ENCODE measurements around the gene CELF1.
"Not testable (repeated sequence)": the region's sequence is repeated elsewhere in the genome, so short reads cannot be mapped to it uniquely, and the experiment has no call there.

CELF1 gene

DNA sequence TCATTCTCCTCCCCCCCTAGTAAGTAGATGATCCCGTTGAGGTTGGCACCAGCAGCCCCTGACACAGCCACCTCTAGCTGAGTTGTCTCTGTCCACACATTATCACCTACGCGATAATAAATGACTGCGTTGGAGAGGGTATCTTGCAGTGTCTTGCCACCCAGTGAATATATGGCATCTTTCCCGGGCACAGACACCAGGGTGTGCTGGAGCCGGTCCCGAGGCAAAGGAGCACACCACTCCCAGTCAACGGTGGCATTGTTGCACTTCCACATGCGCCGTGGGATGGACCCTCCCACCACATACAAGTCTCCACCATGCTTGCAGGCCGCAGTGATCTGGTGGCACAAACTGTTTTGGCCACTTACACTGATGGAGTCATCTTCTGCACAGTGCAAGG lies 20.4 kb upstream of the CELF1 start:
- DNase-seq (ENCODE audit: low read depth), result no peak

DNA sequence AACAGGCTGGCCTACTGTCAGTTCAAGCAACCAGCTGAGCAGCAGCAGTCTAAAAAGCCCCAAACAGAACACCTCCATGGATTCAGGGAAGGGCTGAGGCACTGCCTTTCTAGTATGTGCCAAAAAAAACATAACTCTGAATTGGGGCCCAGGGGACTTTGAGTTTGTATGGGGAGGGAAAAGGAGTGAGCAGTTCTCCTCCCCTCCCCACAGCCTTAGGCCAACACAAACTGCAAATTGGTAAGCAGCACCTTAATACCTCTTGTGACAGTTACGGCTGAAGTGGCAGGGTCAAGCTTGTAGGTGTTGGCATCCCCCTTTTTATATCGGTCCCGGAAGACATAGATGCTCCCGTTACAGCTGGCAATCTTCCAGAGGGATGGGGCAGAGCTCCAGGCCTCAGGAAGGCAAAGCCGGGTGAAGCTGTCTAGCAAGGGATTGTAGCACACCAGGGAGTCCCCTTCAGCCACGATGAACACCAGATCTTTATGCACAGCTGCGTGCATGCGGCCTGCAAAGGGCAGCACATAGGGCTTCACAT lies 19.9 kb upstream of the CELF1 start:
- no peak for DNase-seq (ENCODE audit: low read depth)

- no peak for DNase-seq (ENCODE audit: low read depth)
These were observed 19.0 kb upstream of the CELF1 start for GRCh38 chr11:47571895-47572294.

GRCh38 chr11:47571357-47571729 lies 18.4 kb upstream of the CELF1 start:
- no peak for DNase-seq (ENCODE audit: low read depth)

- no peak for DNase-seq (ENCODE audit: low read depth)
These were observed 17.9 kb upstream of the CELF1 start for GRCh38 chr11:47570651-47571356.

DNA sequence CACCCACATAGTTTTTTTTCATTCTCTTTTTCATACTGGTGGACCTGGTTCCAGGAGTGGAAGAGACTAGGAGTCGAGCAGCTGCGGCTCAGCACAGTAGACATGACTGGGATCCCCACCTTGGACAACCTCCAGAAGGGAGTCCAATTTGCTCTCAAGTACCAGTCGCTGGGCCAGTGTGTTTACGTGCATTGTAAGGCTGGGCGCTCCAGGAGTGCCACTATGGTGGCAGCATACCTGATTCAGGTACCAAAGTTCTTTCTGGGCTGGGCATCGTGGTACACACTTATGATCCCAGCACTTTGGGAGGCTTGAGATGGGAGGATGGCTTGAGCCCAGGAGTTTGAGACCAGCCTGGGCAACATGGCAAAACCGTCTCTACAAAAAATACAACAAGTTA lies 16.7 kb upstream of the CELF1 start:
- no peak for DNase-seq (ENCODE audit: low read depth)

- no peak for DNase-seq (ENCODE audit: low read depth)
These were observed 13.3 kb upstream of the CELF1 start for GRCh38 chr11:47566149-47566698.

- peak; percentile 44 for DNase-seq (ENCODE audit: low read depth)
These were observed 12.6 kb upstream of the CELF1 start, which contains the start of gene PTPMT1 for GRCh38 chr11:47565340-47566148. Gene PTPMT1 (plus strand): TSS chr11:47565599. CDS start chr11:47565623, 24 bp downstream.

GRCh38 chr11:47564933-47565339 lies 12.0 kb upstream of the CELF1 start:
- no peak for DNase-seq (ENCODE audit: low read depth)

- not testable (repeated sequence) for DNase-seq (ENCODE audit: low read depth)
These were observed 11.4 kb upstream of the CELF1 start for GRCh38 chr11:47564366-47564765.

DNA sequence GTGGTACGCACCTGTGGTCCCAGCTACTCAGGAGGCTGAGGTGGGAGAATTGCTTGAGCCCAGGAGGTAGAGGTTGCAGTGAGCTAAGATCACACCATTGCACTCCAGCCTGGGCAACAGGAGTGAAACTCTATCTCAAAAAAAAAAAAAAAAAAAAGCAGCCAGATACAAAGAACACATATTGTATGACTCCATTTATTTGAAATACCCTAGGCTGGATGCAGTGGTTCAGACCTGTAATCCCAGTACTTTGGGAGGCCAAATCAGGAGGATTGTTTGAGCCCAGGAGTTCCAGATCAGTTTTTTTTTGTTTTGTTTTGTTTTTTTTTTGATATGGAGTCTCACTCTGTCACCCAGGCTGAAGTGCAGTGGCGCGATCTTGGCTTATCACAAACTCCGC lies 9.5 kb upstream of the CELF1 start:
- not testable (repeated sequence) for DNase-seq (ENCODE audit: low read depth)

DNA sequence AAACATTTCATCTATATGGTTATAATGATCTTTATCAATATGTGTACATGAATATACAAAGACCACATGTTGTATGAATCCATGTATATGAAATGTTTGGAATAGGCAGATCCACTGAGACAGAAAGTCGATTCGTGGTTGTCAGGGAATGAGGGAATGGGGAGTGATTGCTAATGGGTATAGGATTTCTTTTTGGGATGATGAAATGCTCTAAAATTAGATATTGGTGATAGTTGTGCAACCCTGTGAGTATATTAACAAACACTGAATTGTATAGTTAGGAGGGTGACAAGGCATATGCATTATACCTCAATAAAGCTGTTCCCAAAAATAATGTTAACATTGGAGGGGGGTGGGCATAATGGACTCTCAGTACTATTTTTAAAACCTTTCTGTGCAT lies 7.5 kb upstream of the CELF1 start:
- no peak for DNase-seq (ENCODE audit: low read depth)

DNA sequence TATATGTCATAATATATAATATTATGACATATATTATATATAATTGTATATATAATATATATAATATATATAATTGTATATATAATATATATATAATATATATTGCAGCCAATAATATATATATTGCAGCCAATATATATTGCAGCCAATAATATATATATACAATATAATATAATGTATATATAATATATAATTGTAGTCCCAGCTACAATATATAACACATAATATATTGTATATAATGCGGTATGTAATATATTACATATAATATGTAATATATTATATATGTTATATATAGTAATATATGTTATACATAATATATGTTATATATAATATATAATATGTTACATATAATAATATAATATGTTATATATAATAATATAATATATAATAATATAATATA lies 5.8 kb upstream of the CELF1 start:
- no peak for DNase-seq (ENCODE audit: low read depth)

DNA sequence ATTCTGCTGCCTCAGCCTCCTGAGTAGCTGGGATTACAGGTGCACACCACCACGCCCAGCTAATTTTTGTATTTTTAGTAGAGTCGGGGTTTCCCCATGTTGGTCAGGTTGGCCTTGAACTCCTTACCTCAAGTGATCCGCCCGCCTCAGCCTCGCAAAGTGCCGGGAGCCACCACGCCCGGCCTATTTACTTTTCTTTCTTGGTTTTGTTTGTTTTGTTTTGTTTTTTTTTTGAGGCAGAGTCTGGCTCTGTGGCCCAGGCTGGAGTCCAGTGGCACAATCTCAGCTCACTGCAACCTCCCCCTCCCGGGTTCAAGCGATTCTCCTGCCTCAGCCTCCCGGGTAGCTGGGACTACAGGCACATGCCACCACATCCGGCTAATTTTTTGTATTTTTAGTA lies 4.1 kb upstream of the CELF1 start:
- not testable (repeated sequence) for DNase-seq (ENCODE audit: low read depth)

- DNase-seq (ENCODE audit: low read depth), result no peak
These were observed 443 bp upstream of the CELF1 start for GRCh38 chr11:47553406-47553743.

GRCh38 chr11:47552056-47552565 lies 821 bp downstream of the CELF1 start:
- DNase-seq (ENCODE audit: low read depth), result no peak

- no peak for DNase-seq (ENCODE audit: low read depth)
These were observed 1.8 kb downstream of the CELF1 start for GRCh38 chr11:47551086-47551485.

DNA sequence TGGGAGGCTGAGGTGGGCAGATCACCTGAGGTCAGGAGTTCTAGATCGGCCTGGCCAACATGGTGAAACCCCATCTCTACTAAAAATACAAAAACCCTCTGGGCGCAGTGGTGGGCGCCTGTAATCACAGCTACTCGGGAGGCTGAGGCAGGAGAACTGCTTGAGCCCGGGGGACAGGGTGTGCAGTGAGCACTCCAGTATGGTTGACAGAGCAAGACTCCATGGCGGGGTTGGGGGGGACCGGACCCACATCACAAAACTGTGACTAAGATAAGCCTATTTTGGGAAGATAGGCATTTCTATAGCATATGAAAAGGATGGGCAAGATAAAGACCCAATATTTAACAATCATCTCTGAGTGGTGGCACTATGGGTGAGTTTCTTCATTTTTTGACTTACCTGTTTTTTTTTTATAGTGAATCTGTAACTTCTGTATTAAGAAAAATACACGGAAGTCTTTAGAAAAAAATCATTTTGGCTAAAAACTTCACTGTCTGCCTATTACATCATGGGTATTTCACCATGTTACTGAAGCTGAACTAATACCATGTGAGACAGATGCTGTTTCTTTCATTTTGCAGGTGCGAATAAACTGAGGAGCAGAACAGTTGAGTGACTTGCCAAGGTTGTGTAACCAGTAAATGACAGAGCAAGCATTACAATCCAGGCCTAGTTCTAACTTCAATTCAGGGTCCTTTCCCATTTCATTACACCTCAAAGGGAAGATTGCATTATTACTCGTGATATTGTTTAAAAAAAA lies 2.5 kb downstream of the CELF1 start:
- DNase-seq (ENCODE audit: low read depth), result no peak

- DNase-seq (ENCODE audit: low read depth), result not testable (repeated sequence)
These were observed 6.7 kb downstream of the CELF1 start for GRCh38 chr11:47546274-47546673.

DNA sequence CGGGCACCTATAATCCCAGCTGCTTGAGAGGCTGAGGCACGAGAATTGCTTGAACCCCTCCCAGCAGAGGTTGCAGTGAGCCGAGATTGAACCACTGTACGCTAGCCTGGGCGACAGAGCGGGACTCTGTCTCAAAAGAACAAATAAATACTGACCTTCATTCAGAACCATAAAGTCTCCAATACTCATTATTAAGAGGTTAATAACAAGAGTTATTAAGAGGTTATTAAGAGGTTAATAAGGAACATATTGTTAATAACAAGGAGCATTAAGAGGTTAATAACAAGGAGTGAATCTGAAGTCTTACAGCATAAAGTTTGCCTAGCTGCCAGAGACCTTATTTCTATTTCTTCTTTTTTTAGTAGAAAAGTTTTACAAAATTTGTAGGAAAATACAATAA lies 7.6 kb downstream of the CELF1 start:
- no peak for DNase-seq (ENCODE audit: low read depth)

GRCh38 chr11:47541070-47541469 lies 11.9 kb downstream of the CELF1 start:
- no peak for DNase-seq (ENCODE audit: low read depth)

DNA sequence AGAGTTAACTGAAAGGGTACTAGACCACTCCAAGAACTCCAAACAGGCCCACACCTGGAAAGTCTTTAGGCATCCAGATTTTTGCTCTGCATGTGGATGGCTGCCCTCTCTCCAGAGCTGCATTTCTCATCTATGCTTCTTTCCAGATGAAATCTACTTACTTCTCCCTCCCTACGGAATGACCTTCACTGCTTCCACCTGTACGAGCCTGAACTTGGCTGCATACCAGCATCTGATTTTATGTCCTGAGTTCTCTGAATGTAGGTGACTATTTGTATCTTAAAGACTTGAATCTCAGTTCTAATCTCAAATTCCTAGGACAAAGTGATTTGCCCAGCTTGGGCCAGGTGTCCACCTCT lies 13.3 kb downstream of the CELF1 start:
- no peak for DNase-seq (ENCODE audit: low read depth)

All from T-helper 22 cell (primary cell).